ENCODE results near the gene ATP5F1E.
"Not testable (repeated sequence)": the region's sequence is repeated elsewhere in the genome, so short reads cannot be mapped to it uniquely, and the experiment has no call there.

Gene ATP5F1E

GRCh38 chr20:59018817-59019216 lies 13.3 kb downstream of the ATP5F1E start:
- no peak for DNase-seq

GRCh38 chr20:59017493-59018231 lies 14.5 kb downstream of the ATP5F1E start:
- no peak for DNase-seq

GRCh38 chr20:59016795-59017492 lies 15.2 kb downstream of the ATP5F1E start:
- no peak for DNase-seq

GRCh38 chr20:59015812-59016711 lies 16.1 kb downstream of the ATP5F1E start:
- DNase-seq: no peak

GRCh38 chr20:59015411-59015810 lies 16.7 kb downstream of the ATP5F1E start:
- no peak for DNase-seq

GRCh38 chr20:59014680-59015389 lies 17.3 kb downstream of the ATP5F1E start:
- DNase-seq: no peak

GRCh38 chr20:59013959-59014608 lies 18.1 kb downstream of the ATP5F1E start:
- no peak for DNase-seq

GRCh38 chr20:59013031-59013951 lies 18.8 kb downstream of the ATP5F1E start:
- DNase-seq: no peak

GRCh38 chr20:59011874-59012157 lies 20.3 kb downstream of the ATP5F1E start:
- DNase-seq: not testable (repeated sequence)

GRCh38 chr20:59010995-59011873 lies 20.9 kb downstream of the ATP5F1E start:
- DNase-seq: peak; percentile 66

GRCh38 chr20:59010321-59010994 lies 21.7 kb downstream of the ATP5F1E start:
- DNase-seq: no peak

GRCh38 chr20:59008715-59009336 lies 23.3 kb downstream of the ATP5F1E start:
- DNase-seq: no peak

- no peak for DNase-seq
These were observed 24.2 kb downstream of the ATP5F1E start for GRCh38 chr20:59007665-59008511.

GRCh38 chr20:59006864-59007664 lies 25.1 kb downstream of the ATP5F1E start, which contains the start of gene CTSZ:
Gene CTSZ, minus strand, starts transcription at chr20:59007254. Its CDS starts 126 bp downstream, at chr20:59007128.
- peak; percentile 68 for DNase-seq

- DNase-seq: no peak
These were observed 25.8 kb downstream of the ATP5F1E start for GRCh38 chr20:59006167-59006863.

GRCh38 chr20:59005523-59006166 lies 26.5 kb downstream of the ATP5F1E start:
- no peak for DNase-seq
